HepG2 (cell line): Measurements from ENCODE around the gene PRSS53. TPM values are rescaled to one million over a fixed set of nuclear protein-coding genes. Genes with fewer than 3 reads are reported as not detected.

Source experiments
- ATAC-seq: fragments of 200-7000 bp; cut with Tn5 transposase; 3 replicates; pipeline ENCODE4 v1.9.1; 2020; ENCODE audit warnings: mild to moderate bottlenecking, moderate library complexity
- BruUV-seq: library from RNA; stranded (reverse); fragments of 400-500 nt; replicated peaks from 2 replicates; lab custom pipeline; 2021; lab: Mats Ljungman, UMichigan
- CTCF ChIA-PET: fragments of 300-600 bp; formaldehyde crosslinking; extraction: SDS; loops from one replicate; lab custom pipeline; 2021; ENCODE audit warnings: low total read pairs, inconsistent platforms, low intra/inter-chr PET ratio; lab: Yijun Ruan, JAX
- POLR2A ChIA-PET: fragments of 350-600 bp; sonication (Branson Sonifier 250); formaldehyde crosslinking; loops from one replicate; lab custom pipeline; 2020; ENCODE audit warnings: antibody characterized with exemption, inconsistent platforms; lab: Yijun Ruan, JAX
- DNase-seq: peaks from one replicate; pipeline ENCODE4 v3.0.0-alpha.2; 2015; ENCODE audit warnings: low spot score
- FAIRE-seq: peaks from 3 replicates; lab custom pipeline; 2011; peaks lifted over from hg19 to GRCh38; lab: Jason Lieb, UNC
- H2AFZ ChIP-seq: one replicate; pipeline ENCODE4 v1.6.1; 2011; ENCODE audit warnings: low read length, inconsistent platforms
- H3K27ac ChIP-seq: fragments of 300-600 bp; 3 replicates; pipeline ENCODE4 v1.8.0; 2011; ENCODE audit warnings: mixed run types, mild to moderate bottlenecking, mixed read lengths, low read length, inconsistent platforms; ENCODE audit not compliant: insufficient read depth; ENCODE audit errors: extremely low read length
- H3K27me3 ChIP-seq, 2 experiments: fragments of 200-600 bp in 1 of 2; 2 replicates in 1 of 2; 3 replicates in 1 of 2; pipeline versions ENCODE4 v1.6.0 to v1.8.0; 2011; ENCODE audit warnings: low read length in 2 of 2, mild to moderate bottlenecking in 2 of 2, moderate library complexity in 2 of 2, inconsistent platforms in 1 of 2; ENCODE audit not compliant: insufficient read depth in 2 of 2, control insufficient read depth in 1 of 2
- H3K36me3 ChIP-seq, 2 experiments: fragments of 200-600 bp in 1 of 2; replicated peaks in 1 of 2; 2 replicates in 1 of 2; 3 replicates in 1 of 2; pipeline versions ENCODE4 v1.5.1 to v1.8.0; 2011; ENCODE audit warnings: low read length in 2 of 2, inconsistent platforms in 1 of 2; ENCODE audit not compliant: insufficient read depth in 2 of 2, control insufficient read depth in 1 of 2
- H3K4me1 ChIP-seq: 2 replicates; pipeline ENCODE4 v1.5.1; 2012; ENCODE audit warnings: low read length, inconsistent platforms; ENCODE audit not compliant: insufficient read depth
- H3K4me2 ChIP-seq: 2 replicates; pipeline ENCODE4 v1.6.0; 2011; ENCODE audit warnings: low read depth, low read length, inconsistent platforms
- H3K4me3 ChIP-seq, 3 experiments: fragments of 200-600 bp in 1 of 3; sonication (generic), shearing (Covaris generic) in 1 of 3; replicated peaks in 1 of 3; 2 replicates each; pipeline ENCODE4 v1.5.1; 2011 to 2016; ENCODE audit warnings: low read length in 3 of 3, inconsistent platforms in 2 of 3, low read depth in 2 of 3, mild to moderate bottlenecking in 2 of 3, control low read depth in 1 of 3, mixed read lengths in 1 of 3; ENCODE audit not compliant: insufficient read depth in 1 of 3
- H3K79me2 ChIP-seq: one replicate; pipeline ENCODE4 v1.6.1; 2011; ENCODE audit warnings: low read length, inconsistent platforms; ENCODE audit not compliant: insufficient read depth
- H3K9ac ChIP-seq: 2 replicates; pipeline ENCODE4 v1.6.0; 2011; ENCODE audit warnings: mild to moderate bottlenecking, low read depth, low read length, inconsistent platforms; ENCODE audit not compliant: insufficient read depth
- H3K9me3 ChIP-seq: 2 replicates; pipeline ENCODE4 v1.5.1; 2012; ENCODE audit warnings: mild to moderate bottlenecking, low read length
- H4K20me1 ChIP-seq: 2 replicates; pipeline ENCODE4 v1.6.0; 2011; ENCODE audit warnings: inconsistent platforms, mild to moderate bottlenecking, low read length, moderate library complexity; ENCODE audit not compliant: insufficient read depth
- ATAD3A ChIP-seq: sonication (generic); formaldehyde crosslinking; IDR thresholded peaks from 2 replicates; pipeline ENCODE4 v1.4.0; 2020; ENCODE audit warnings: missing genetic modification reagents
- BCL6 ChIP-seq: IDR thresholded peaks from 2 replicates; pipeline ENCODE4 v1.6.1; 2016; ENCODE audit warnings: missing genetic modification reagents, missing compliant biosample characterization
- CHD4 ChIP-seq: fragments of 200-600 bp; sonication (generic); IDR thresholded peaks from 2 replicates; pipeline ENCODE4 v1.7.0; 2017; ENCODE audit warnings: mild to moderate bottlenecking, low read length, borderline replicate concordance
- ERF ChIP-seq: IDR thresholded peaks from 2 replicates; pipeline ENCODE4 v1.6.1; 2018; ENCODE audit warnings: missing biosample characterization, missing genetic modification reagents
- GLI4 ChIP-seq: sonication (generic); formaldehyde crosslinking; IDR thresholded peaks from 2 replicates; pipeline ENCODE4 v1.5.1; 2020; ENCODE audit warnings: missing genetic modification reagents, mild to moderate bottlenecking, moderate library complexity, borderline replicate concordance
- IRF1 ChIP-seq: sonication (generic); formaldehyde crosslinking; IDR thresholded peaks from 2 replicates; pipeline ENCODE4 v1.4.0; 2020; ENCODE audit warnings: low read depth, mild to moderate bottlenecking, missing genetic modification reagents
- MED13 ChIP-seq: sonication (generic); formaldehyde crosslinking; IDR thresholded peaks from 2 replicates; pipeline ENCODE4 v1.5.0; 2020; ENCODE audit warnings: missing genetic modification reagents
- MEIS2 ChIP-seq: sonication (generic); formaldehyde crosslinking; IDR thresholded peaks from 2 replicates; pipeline ENCODE4 v1.9.0; 2021; ENCODE audit warnings: mild to moderate bottlenecking, missing genetic modification reagents
- MXD4 ChIP-seq: IDR thresholded peaks from 2 replicates; pipeline ENCODE4 v1.6.1; 2016; ENCODE audit warnings: mild to moderate bottlenecking, missing biosample characterization, missing genetic modification reagents
- NFYB ChIP-seq: sonication (generic); formaldehyde crosslinking; IDR thresholded peaks from 2 replicates; pipeline ENCODE4 v1.4.0; 2020; ENCODE audit warnings: missing genetic modification reagents
- PAF1 ChIP-seq: IDR thresholded peaks from 2 replicates; pipeline ENCODE4 v1.6.1; 2016; ENCODE audit warnings: missing genetic modification reagents, missing compliant biosample characterization
- TERF1 ChIP-seq: sonication (generic); formaldehyde crosslinking; IDR thresholded peaks from 2 replicates; pipeline ENCODE4 v1.8.0; 2022; ENCODE audit warnings: mild to moderate bottlenecking, missing genetic modification reagents, moderate library complexity
- ZC3H4 ChIP-seq: sonication (generic); formaldehyde crosslinking; IDR thresholded peaks from 2 replicates; pipeline ENCODE4 v1.4.0; 2020; ENCODE audit warnings: missing genetic modification reagents, borderline replicate concordance
- ZFP37 ChIP-seq: sonication (generic); formaldehyde crosslinking; IDR thresholded peaks from 2 replicates; pipeline ENCODE4 v1.4.0; 2020; ENCODE audit warnings: missing genetic modification reagents, borderline replicate concordance
- ZNF564 ChIP-seq: sonication (generic); formaldehyde crosslinking; IDR thresholded peaks from 2 replicates; pipeline ENCODE4 v1.8.1; 2023; ENCODE audit warnings: mild to moderate bottlenecking, missing genetic modification reagents
- ZNF687 ChIP-seq: sonication (generic); formaldehyde crosslinking; IDR thresholded peaks from 2 replicates; pipeline ENCODE4 v1.5.1; 2020; ENCODE audit warnings: mild to moderate bottlenecking, missing genetic modification reagents, moderate library complexity
- ZNF747 ChIP-seq: sonication (generic); formaldehyde crosslinking; IDR thresholded peaks from 2 replicates; pipeline ENCODE4 v1.8.1; 2023; ENCODE audit warnings: missing genetic modification reagents, mild to moderate bottlenecking, borderline replicate concordance
- WGBS: methylation state at CpG from one replicate; pipeline ENCODE4 v1.1.6; 2017; ENCODE audit warnings: low lambda C conversion rate; 5-methylcytosine and 5-hydroxymethylcytosine counted together
- in situ Hi-C: cut with HindIII; loops from 2 replicates; pipeline ENCODE4 v1.10.0; 2017; ENCODE audit warnings: low pct_unique_long_range_greater_than_20kb; ENCODE audit not compliant: extremely low pct_ligation_motif_present
- intact Hi-C: fragments of 100-400 bp; cut with micrococcal nuclease; formaldehyde crosslinking; loops from one replicate; pipeline ENCODE4 v1.10.0; 2022; ENCODE audit not compliant: unreplicated experiment
- polyA plus RNA-seq, 8 experiments: library from polyadenylated mRNA; depleted of rRNA in 3 of 8; stranded (reverse) in 7 of 8; unstranded in 1 of 8; fragments of >200 nt; fragmentation: Illumina TruSeq in 4 of 8; extraction: Trizol in 4 of 8; gene quantifications; 2 replicates each; pipeline versions ENCODE4 v1.2.1 to v1.2.3, GENCODE V29; 2011 to 2016; ENCODE audit warnings: low read depth in 4 of 8, missing spikeins in 1 of 8, mixed read lengths in 1 of 8; ENCODE audit not compliant: insufficient read depth in 1 of 8
- total RNA-seq, 5 experiments: library from RNA; depleted of rRNA; stranded (reverse); fragments of >200 nt; fragmentation: Illumina TruSeq; extraction: Trizol; gene quantifications; 2 replicates each; pipeline ENCODE4 v1.2.3, GENCODE V29; 2016; ENCODE audit warnings: low read depth in 1 of 5

PRSS53 gene
- total and polyA plus RNA-seq, 2 of the 13 experiments (the other 11 are each of a cell fraction or from before 2014, with no cell fraction given): 2.2 to 7.4 TPM

- DNase-seq: no peak
- no peak overlapping the region for H3K27ac ChIP-seq
- no peaks in the 10 kb centered on the region; a peak in 1 of 5 replicates for H3K27me3 ChIP-seq
- no peak for ATAC-seq
- no peak overlapping the region for H3K9ac ChIP-seq
- H3K4me2 ChIP-seq: no peak overlapping the region
- no peak overlapping the region for H2AFZ ChIP-seq
- no peak for TF ChIP-seq TERF1 (CRISPR knock-in tag)
- no peak for TF ChIP-seq MXD4
- no peak for TF ChIP-seq ZNF747
- no peak for TF ChIP-seq ATAD3A (CRISPR knock-in tag)
- TF ChIP-seq ZFP37 (CRISPR knock-in tag): no peak
- TF ChIP-seq PAF1 (CRISPR knock-in tag): 0 out of 2 replicates have a peak, but pooled peaks have one; percentile 46
- TF ChIP-seq ZC3H4: no peak
- TF ChIP-seq GLI4 (CRISPR knock-in tag): no peak
- no peak for TF ChIP-seq ZNF564 (CRISPR knock-in tag)
- no peak for TF ChIP-seq MEIS2
- no peak for TF ChIP-seq MED13
- TF ChIP-seq CHD4: no peak
- TF ChIP-seq IRF1 (CRISPR knock-in tag): no peak
- no peak for TF ChIP-seq BCL6
- peak; percentile 28; the same call in 1 of the 2 replicates for TF ChIP-seq ZNF687
- TF ChIP-seq NFYB: no peak
- TF ChIP-seq ERF (CRISPR knock-in tag): no peak
- in situ Hi-C loops: no loop called here
- peaks cover 12% of the 10 kb centered on the region for H4K20me1 ChIP-seq
- peaks cover 20% of the 10 kb centered on the region for H3K4me1 ChIP-seq
- H3K9me3 ChIP-seq: no peaks in the 10 kb centered on the region
- FAIRE-seq: no peak
- POLR2A ChIA-PET: interaction anchor here (0.6 kb wide), 1 partner anchor 130 kb away, joined by 3 read pairs; no protein-coding TSS in a partner anchor
- intact Hi-C loops: loop anchor here (10.0 kb wide), 1 partner anchor 136 kb away; the partner anchor contains the start of gene SETD1A
- 90% methylated on average over 2 of the region's 2 CpGs for WGBS
- peaks cover 13 to 32% of the 10 kb centered on the region in 2 experiments for H3K36me3 ChIP-seq
- no TSS peak for BruUV-seq
- peaks cover 33% of the 10 kb centered on the region for H3K79me2 ChIP-seq
- CTCF ChIA-PET: no interaction called here
- H3K4me3 ChIP-seq: no peak overlapping the region
Measured at GRCh38 chr16:31090540-31090939, 1.8 kb upstream of the PRSS53 start.
